GM18867 (cell line): ENCODE data around the gene CREB1.
"Not testable (repeated sequence)": the region's sequence is repeated elsewhere in the genome, so short reads cannot be mapped to it uniquely, and the experiment has no call there.

Experiments used
- ATAC-seq: cut with Tn5 transposase; IDR thresholded peaks from one replicate; pipeline ENCODE4 v1.9.1; 2021; ENCODE audit warnings: mild to moderate bottlenecking, moderate library complexity; ENCODE audit not compliant: unreplicated experiment

Gene CREB1

DNA sequence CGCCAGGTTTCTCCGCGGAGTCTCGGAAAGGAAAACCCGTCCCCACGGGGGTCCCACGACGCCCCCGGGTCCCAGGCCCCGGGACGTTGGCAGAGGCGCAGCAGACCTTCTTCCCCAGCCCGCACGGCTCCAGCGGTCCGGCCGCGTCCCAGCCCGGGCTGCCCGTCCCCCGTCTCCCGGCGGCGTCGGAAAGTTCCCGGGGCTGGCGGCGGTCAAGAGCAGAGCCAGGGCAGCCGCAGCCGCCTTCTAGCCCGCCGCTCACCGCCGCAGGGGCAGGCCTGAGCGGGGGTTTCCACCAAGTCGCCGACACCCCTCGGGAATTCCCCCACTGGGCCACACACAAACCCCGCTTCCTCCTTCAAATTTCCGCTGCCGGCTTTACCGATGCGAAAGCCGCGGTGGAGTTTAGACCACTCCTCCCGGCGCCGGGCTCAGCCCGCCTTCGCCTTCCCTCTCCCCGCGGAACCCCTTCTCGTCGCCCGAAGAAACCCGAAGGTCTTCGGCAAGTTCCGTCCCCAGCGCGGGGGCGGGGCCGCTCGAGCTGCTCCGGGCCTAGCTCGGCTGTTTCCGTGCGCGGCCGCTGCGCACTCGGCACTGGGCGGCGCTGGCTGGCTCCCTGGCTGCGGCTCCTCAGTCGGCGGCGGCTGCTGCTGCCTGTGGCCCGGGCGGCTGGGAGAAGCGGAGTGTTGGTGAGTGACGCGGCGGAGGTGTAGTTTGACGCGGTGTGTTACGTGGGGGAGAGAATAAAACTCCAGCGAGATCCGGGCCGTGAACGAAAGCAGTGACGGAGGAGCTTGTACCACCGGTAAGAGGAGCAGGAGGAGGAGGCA lies at the start of gene CREB1:
TSS of gene CREB1 (plus strand) at position 633 of the 830 bp plus-strand sequence. CDS start 25,674 bp downstream, outside the sequence.
- peak; percentile 84 for ATAC-seq

DNA sequence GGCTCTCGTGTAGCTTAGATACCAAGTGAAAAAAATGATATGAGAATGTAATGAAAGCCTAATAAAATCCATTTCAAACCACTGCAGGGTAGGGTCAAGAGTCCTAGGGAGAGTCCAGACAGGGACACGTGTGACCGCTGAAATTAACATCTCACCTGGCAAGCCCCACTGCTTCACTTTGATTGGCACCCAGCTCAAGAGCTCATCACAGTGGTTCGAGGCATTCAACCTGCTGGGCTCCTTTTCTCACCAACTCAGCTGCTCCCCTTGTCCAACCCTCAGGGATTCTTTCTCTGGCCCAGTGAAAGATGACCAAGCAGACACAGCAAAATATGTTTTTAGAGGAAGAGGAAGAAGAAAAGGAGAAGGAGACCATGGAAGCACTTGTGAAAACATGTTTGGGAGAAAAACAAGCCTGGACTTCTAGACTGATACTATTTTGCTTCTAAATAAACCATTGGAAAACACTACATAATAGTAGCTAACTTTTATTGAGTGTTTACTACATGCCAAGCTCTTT lies 49.2 kb upstream of the CREB1 start:
- no peak for ATAC-seq

DNA sequence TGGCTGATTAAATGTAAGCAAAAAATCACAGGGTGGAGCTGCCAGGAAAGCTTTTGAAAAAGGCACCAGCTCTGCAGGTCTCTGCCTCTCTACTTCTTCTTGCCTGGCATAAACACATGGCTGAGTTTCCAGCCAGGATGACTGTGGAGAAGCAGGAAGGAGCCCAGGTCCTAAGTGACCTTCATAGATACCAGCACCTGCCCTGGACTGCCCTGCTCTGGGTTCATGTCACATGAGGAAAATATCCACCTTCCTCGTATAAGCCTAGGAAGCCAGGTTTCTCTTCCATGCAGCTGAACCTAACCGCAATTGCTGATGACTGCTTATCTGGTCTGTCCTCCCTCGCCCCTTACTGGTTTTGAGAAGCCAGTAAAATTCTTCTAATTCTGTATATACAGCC lies 47.8 kb upstream of the CREB1 start:
- no peak for ATAC-seq

DNA sequence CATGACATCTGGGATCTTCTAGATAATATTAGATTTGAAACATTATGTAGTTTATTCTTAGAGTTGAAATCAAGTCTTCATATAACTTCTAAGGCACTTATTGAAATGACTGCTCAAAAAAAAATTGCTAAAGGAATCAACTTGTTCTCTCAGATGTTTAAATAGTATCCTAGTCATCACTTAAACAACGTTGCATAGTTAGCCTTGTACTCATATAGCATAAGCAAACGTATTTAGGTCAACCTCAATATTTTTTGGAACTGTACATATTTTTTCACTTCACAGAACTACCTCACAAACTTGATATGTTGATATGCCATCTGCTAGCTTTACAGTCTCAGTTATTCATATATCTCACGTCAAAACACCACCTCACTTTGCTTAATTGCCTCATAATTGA lies 47.1 kb upstream of the CREB1 start:
- ATAC-seq: no peak

DNA sequence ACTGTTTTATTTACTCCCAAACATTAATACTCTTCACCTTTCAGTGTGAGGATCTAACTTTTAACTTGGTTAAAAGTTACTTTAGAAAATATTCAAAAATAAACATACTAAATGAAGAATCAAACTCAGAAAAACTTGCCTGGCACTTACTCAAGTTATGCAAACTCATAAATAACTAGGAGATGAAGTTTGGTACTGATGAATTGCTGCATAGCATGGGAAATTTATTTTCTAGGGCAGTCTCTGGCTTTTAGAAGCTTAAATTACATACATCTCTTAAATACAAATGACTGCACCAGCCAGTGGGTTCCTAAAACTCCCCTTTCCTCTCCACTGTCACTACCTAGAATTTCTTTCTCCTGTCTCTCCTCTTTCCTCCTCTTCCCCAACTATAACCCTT lies 46.7 kb upstream of the CREB1 start:
- no peak for ATAC-seq

DNA sequence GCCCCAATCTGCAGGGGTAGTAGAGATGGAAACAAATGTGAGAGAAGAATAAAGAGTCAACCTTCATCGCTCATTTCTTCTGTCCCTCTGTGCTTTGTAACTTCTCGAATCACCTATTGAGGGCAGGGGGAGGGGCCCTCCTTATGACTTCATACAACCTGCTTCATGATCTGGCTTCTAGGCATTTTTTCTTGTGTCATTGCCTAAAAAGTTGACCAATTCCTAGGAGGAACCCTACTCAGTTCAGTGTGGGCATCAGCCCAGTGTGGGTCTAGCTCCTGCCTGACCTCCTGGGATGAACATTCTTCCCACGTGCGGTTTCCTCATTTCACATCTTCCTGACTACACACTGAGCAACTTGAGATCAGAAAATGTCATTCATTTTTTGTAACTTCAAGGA lies 46.3 kb upstream of the CREB1 start:
- ATAC-seq: no peak

DNA sequence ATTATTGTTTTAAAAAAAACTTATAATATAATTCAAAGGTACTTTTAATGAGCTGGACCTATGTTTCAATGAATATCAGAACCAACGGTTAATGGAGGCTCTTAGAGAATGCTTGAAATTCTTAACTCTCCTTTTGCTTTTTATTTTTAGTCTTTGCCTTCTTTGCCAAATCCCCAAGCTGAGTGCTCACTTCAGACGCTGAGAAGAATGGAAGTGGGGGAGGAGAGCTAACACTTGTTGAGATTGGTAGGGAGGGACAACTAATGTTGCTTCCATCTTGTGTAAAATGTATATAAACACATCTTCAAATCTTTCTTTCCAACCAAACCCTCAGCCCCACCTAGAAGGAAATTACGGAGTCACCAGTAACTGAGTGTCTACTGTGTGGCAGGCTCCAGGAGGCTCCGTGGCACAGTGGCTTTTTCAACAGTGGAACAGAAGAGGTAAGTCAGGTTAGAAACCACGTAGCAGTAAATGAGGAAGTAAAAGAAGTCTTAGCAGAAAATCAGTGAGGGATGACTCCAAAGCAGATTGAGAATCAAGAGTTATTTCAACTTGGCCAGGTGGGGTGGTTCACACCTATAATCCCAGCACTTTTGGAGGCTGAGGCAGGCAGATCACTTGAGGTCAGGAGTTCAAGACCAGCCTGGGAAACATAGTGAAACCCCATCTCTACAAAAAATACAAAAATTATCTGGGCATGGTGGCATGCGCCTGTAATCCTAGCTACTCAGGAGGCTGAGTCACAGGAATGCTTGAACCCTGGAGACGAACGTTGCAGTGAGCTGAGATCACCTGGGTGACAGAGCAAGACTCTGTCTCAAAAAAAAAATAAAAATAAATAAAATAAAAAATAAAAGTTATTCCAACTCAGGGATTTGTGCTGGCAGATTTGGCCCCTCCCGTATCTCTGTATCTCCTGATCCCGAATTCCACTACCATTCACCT lies 45.0 kb upstream of the CREB1 start:
- ATAC-seq: peak; percentile 79

DNA sequence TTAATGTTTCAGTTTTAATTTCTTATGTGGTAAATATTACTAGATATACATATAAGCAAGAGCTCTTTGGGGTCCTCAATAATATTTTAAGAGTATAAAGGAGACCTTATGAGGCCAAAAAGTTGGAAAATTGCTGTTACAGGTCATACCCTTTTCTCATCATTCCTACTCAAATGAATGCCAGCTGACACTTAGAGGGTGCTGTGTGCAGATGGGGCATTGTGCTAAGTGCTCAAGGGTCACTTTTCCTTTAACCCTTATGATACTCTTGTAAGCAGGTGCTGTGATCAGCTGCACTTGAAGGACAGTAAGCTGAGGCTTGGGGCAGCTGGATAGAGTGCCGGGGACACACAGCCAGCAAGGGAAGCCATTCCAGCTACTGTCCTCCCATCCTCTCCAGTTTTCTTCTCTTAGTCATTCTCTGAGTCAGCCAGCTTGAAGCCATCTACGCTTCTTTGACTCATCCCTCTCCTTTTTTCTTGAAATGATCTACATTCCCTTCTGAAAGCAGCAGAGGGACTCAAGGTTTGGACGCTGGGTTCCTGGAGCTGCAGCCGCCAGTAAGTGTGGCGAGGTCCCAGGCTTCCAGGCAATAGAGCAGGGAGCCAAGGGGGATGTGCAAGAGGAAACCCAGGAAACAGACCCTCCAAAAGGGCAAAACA lies 42.0 kb upstream of the CREB1 start:
- ATAC-seq: no peak

DNA sequence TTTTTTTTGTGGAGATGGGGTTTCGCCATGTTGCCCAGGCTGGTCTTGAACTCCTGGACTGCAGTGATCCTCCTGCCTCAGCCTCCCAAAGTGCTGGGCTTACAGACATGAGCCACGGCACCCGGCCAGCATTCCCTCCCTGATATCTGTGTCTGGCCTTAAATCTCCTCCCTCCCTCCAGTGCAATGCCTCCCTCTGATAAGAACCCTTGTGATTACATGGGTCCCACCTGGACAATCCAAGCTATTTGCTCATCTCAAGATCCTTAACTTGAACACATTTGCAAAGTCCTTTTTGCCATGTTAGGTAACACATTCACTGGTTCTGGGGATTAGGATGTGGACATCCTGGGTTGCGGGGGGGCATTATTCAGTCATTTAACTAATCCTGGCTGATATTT lies 40.5 kb upstream of the CREB1 start:
- ATAC-seq: no peak

DNA sequence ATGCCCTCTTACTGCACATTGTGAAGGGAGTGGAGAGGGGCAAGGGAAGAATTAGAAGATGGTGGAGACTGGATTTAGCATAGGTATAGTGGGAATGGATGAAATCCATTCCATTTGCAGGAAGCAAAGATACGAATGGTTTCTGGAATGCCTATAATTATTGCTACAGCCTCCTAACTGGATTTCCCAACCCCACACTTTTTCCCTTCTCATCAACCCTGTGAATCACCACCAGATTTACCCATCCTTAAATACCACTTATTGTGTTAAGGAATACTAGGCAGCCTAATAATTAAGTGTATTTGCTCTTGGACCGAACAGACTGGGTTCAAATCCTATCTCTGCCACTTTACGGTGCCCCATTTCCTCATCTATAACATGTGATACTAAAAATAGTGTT lies 39.3 kb upstream of the CREB1 start:
- ATAC-seq: no peak

DNA sequence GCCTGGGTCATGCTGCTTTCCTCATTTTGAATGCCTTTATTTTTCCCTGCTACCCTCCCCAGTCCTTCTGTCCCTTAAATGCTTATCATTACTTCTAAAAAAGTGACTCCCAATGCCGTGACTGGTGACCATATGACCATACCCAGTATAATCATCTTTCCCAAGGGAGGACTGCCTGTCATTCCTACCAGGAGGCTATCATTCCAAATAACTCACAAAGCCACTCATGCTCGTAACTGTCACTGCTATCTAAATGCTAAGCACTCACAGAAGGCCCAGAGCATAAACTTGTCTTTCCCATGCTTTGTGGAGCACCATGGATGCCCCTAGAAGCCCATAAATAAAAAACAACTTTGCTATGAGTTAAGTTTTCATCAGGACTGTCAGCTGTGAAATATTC lies 38.7 kb upstream of the CREB1 start:
- no peak for ATAC-seq

DNA sequence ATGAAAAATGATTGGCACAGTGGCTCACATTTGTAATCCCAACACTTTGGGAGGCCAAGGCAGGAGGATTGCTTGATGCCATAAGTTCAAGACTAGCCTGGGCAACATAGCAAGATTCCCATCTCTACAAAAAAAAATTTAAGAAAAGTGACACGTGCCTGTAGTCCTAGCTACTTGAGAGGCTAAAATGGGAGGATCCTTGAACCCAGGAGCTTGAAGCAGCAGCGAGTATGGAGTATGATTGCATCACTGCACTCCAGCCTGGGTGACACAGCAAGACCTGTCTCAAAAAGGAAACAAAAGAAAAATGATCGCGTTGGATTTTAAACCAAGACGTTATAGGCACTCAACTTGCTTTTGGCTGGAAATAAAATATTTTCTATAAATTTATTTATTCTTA lies 37.8 kb upstream of the CREB1 start:
- no peak for ATAC-seq

DNA sequence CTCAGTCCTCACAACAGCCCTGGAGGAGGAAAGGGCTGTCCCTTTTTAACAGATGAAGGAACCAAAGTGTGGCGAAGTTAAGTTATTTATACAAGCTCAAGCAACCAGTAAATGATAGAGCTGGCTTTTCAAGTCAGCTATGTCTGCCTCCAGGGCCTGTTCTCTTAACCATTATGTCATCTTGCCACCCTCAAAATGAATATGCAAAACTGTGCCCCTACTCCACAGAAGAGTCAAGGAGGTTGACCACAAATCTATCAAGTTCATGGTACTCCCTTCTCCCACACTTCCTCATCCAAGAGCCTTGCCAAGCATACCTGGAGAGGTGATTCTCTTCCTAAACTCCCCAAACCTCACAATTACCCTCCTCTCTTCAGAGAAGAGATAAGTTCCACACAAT lies 37.3 kb upstream of the CREB1 start:
- ATAC-seq: peak; percentile 48

DNA sequence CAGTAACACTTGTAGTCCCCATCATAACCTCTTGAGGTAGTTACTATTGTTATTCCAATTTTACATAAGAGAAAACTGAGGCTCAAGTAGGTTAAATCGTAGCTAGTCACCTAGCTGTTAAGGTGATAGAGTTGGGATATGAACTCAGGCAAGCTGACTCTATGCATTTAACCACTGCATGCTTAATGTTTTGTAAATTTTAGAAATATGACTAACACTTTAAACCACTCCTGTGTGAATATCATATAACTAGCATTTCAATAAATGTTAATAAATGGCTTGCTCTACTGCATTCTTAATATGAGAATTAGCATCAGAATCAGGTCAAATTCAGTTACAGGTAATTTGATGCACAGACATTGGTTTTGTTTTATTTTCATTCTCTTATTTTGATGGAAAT lies 35.6 kb upstream of the CREB1 start:
- no peak for ATAC-seq

DNA sequence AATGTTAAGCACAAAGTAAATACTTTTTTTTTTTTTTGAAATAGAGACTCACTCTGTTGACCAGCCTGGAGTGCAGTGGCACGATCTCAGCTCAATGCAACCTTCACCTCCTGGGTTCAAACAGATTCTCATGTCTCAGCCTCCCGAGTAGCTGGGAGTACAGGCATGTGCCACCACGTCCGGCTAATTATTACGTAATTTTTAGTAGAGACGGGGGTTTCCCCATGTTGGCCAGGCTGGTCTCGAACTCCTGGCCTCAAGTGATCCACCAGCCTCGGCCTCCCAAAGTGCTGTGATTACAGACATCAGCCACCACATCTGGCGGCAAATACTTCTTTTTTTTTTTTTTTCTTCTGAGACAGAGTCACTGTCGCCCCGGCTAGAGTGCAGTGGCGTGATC lies 32.8 kb upstream of the CREB1 start:
- ATAC-seq: not testable (repeated sequence)

DNA sequence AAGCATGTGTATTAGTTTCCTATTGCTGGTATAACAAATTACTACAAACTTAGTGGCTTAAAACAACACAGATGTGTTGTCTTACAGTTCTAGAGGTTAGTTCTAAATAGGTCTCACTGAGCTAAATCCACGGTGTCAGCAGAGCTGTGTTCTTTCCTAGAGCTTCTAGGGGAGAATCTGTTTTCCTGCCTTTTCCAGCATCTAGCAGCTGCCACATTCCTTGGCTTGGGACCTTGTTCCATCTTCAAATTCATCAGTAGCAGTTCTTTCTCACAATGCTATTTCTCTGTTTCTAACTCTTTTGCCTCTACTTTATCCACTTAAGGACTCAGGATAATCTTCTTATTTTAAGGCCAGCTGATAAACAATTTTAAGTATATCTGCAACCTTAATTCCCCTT lies 32.2 kb upstream of the CREB1 start:
- ATAC-seq: no peak

DNA sequence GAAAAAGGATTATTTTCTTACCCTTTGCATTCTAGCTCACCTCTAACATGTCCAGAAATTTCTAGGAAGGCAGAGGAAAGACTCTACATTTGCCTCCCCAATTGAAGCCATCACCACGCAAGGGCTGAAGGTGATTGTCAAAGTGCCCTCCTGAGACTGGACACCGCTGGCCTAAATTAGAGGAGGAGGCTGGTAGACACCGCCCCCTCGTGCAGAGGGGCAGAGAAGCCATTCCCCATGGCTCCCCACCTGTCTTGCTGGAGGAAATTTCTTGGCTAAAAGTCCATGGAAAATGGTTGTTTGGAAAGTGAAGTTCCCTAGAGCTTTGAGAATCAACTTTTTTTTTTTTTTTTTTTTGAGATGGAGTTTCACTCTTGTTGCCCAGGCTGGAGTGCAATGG lies 31.3 kb upstream of the CREB1 start:
- no peak for ATAC-seq

DNA sequence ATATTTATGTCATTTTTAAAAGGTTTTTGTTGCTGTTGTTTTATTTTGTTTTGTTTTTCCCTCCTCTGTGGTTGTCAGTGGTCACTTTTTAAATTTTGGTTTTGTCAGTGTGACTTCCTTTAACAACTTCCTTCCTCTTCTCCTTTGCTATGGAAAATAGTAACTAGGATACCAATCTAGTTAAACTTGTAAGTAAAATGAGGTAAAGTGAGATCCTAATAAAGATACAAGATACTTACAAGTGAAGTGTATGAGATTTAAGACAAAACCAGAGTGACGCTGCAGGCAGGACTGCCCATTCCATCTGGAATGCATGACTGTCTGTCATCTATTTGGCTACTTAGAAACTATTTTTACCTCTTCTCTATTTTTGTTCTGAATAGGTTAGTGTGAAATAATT lies 30.6 kb upstream of the CREB1 start:
- no peak for ATAC-seq

DNA sequence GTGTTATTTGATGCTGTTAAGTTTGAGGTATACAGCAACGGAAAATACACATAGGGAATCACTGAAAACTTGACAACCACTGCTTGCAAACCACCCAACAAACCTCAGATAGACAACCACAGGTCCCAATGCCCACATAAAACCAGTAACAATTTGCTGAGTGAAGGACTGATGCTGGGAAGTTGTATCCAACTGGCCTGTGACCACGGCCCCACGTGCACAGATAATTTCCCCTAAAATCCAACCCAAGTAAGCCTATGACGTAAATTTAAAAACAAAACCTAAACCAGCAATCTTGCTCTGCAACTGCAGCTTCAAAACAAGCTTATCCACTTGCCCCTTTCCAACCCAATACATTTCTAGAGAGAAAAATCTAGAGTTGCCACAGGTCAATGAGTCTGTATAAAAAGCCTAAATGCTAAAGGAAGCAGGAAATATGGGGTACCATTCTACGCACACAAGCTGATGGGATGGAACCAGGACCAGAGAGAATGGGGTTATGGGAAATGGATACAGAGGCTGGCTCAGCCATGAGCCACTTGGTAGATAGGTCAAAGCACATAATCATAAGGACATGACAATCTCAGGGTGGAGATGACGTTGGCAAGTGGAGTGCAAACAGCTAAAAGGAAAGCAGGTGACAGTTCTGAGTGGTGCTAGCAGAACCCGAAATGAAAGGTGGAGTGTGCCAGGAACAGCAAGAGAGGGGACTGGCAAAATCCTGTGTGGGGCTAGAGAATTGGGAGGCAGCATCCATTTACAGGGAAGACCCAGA lies 27.8 kb upstream of the CREB1 start:
- ATAC-seq: no peak

DNA sequence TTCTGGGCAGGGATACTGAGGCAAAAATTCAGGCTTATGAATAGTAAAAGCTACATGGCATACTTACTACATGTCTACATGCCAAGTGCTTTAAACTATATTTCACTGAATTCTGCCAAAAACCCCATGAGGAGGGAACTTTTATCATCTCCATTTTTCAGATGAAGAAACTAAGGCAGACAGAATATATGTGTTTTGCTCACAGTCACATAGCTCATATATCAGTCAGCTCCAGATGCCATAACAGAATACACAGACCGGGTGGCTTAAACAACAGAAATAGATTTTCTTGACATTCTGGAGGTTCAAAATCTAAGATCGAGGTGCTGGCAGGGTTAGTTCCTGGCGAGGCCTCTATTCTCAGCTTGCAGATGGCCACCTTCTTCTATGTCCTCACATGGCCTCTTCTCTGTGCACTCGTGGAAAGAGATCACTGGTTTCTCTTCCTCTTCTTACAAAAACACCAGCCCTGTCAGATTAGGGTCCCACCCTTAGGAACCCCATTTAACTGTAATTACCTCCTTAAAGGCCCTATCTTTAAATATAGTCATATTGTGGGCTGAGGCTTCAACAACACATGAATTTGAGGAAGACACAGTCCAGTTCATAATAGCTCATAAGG lies 27.1 kb upstream of the CREB1 start:
- peak; percentile 51 for ATAC-seq
